Mesenteric fat pad (tissue), 1 donor: Measurements from ENCODE around the gene PATE2. TPM values are rescaled to one million over a fixed set of nuclear protein-coding genes. Genes with fewer than 3 reads are reported as not detected.

Experiments
- DNase-seq: peaks from one replicate; pipeline ENCODE4 v3.0.0-alpha.2; 2020; ENCODE audit warnings: low spot score
- long read RNA-seq: library from polyadenylated mRNA; unstranded; transcript quantifications from one replicate; pipeline ENCODE4 v2.0.0, GENCODE V29; 2020
- total RNA-seq: library from RNA; stranded (reverse); fragmentation: NEBNext Ultra II Directional; extraction: Animal tissue kit (Norgen Biotek cat#: 25700); gene quantifications from one replicate; pipeline ENCODE4 v1.2.1, GENCODE V29; 2021
- donor health status: DM: yes; HTN: yes; CAD: no.

Gene PATE2
- total RNA-seq: not detected
- long read RNA-seq: 0 reads

DNA sequence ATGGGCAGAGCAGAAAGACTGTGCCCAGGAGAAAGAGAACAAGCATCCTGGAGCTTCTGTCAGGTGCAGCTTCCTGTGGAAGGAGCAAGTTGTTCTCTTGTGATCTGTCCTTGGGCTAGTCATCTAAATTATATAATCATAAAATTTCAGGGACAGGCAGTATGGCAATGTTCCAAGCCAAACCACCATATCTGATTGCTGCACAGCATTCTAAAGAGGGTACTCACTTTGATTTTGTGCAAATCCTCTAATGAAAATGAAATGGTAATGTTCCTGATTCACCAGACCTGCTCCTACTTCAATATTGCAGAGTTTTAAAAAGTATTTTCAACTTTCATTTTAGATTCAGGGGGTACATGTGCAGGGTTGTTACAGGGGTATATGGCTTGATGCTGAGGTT lies at the start of gene PATE2:
Gene PATE2 (minus strand): TSS at position 101 of the 400 bp plus-strand sequence. CDS start 55 bp downstream, at position 46.
- no peak for DNase-seq

DNA sequence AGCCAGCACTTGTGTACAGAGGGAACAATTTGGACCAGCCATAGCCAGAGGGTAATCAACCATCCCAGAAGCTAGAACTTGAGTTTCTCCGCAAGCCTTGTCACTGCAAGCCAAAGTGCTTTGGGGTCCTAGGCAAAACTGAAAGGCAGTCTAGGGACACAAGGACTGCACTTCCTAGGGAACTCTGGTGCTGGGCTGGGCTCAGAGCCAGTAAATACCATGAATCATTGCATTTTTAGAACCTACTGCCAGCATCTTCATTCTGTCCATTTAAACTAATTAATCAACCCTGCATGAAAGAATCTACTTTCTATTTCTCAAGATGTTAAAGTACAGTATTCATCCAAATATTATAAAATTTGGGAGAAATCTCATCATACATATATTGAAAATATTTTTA lies 29.3 kb upstream of the PATE2 start:
- DNase-seq: no peak

- no peak for DNase-seq
Observed at GRCh38 chr11:125802387-125802786, 23.8 kb upstream of the PATE2 start.

DNA sequence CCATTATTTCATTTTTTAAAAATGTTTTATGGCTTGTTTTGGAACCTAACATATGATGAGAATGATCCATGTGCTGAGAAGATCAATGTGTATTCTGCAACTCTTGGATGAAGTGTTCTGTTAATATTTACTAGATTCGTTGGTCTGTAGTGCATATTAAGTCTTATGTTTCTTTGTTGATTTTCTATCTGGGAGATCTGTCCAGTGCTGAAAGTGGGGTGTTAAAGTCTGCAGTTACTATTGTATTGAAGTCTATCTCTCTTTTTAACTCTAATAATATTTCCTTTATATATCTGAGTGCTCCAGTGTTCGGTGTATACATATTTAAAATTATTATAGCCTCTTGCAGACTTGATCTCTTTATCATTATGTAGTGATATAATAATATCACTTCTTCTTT lies 21.2 kb upstream of the PATE2 start:
- no peak for DNase-seq

- DNase-seq: no peak
Observed at GRCh38 chr11:125797641-125798040, 19.0 kb upstream of the PATE2 start.

GRCh38 chr11:125790825-125791224 lies 12.2 kb upstream of the PATE2 start:
- DNase-seq: no peak

DNA sequence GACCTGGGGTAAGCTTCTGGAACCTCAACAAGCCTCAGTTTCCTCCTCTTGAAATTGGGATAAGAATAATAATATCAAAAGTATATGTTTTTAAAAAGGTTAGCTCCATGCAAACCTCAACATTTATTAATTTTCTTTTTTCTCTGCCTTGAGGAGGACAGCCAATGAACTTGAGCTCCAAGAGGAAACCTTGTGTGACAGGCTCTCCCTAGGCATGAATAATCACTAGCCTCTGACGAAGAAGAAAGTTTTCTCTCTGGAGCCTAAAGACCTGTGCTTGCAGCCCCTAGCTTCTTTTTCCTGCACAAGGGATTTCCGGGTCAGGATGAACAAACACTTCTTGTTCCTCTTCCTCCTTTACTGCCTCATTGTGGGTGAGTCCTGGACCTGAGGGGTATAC lies 9.2 kb upstream of the PATE2 start, which contains the start of gene PATE3:
Gene PATE3 (plus strand): TSS at position 301 of the 400 bp plus-strand sequence. CDS start 25 bp downstream, at position 326.
- no peak for DNase-seq

DNA sequence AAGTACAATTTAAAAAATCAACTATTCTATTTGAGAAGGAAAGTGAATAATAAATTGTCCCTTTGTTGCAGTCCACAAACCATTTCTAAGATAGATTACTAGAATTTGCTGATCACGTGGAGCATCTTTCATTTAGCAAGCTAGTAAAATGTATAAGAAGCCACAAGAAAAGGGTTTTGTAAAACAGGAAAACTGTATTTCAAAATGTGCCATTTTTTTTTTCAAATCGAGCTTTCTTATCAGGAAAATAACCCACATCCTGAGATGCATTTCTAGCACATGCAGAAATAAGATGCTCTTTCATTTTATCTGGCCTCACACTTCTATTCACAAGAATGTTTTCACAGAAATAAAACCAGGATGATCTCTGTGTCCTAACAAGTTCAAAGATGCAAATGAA lies 6.0 kb upstream of the PATE2 start:
- DNase-seq: no peak

- DNase-seq: no peak
Observed at GRCh38 chr11:125777309-125777708, 1.3 kb downstream of the PATE2 start.

DNA sequence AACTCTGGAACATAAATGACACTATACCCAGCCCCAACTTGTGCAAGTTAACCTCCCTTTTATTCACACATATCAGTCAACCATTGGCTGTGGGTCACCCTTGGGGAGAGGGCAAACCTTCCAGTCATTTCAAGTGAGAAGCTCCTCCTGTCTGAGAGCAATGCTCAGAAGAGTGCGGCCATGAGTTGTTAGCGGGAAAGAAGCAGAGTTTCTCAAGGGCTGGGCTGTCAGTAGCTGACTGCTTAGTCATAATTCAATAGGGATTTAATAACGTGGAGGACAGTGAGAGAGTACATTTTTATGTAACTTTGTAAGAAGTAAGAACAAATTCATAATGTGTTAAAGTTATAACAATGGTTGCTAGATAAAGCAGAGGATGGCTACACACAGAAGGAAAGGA lies 5.1 kb downstream of the PATE2 start:
- DNase-seq: no peak

DNA sequence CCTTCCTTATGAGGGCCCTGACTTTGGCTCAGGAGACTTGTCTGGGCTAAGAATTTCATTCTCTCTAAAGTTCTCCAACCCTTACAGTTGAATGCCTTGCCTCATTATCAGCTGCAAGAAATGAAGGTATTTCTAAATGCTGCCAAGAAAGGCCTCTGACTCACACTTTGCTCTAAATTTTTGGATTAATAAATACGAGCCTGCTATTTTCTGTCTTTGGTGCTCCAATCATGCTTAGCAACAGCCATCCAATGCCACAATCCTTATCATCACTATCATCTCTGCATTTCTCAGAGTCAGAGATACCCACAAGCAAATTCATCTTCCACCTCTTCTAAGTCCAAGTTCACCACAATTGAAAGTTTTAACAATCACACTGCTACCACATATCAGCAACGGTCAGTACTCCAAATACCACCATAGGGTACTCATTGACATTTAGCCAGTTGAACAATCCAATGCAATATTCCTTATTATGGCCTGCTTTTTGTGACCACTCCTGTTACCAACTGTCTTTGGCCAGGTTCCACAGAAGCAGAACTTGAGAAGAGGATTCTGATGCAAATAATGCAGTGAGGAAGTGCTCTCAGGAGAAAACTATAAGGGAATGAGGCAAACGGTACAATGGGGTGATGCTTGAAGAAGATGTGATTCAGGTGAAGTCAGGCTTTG lies 5.7 kb downstream of the PATE2 start:
- no peak for DNase-seq

DNA sequence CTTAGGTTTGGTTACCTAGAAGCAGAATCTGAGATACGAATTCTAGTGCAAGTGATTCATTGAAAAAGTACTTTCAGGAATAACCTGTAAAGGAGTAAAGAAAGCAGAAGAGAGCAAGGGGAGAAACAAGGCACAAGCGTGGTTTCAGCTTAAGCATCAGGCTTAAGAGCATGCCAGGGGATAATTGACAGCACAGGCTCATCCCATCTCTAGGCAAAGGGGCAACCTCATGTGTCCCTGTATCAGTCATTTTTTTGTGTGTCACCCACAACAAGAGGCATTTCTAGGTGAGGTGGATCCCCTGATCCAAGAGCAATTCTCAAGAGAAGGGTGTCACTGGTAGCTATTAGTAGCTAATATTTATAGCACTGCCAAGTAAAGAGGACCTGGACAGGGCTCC lies 8.0 kb downstream of the PATE2 start:
- no peak for DNase-seq

GRCh38 chr11:125768336-125769046 lies 10.1 kb downstream of the PATE2 start:
- DNase-seq: no peak

- no peak for DNase-seq
Observed at GRCh38 chr11:125766251-125766650, 12.4 kb downstream of the PATE2 start.

DNA sequence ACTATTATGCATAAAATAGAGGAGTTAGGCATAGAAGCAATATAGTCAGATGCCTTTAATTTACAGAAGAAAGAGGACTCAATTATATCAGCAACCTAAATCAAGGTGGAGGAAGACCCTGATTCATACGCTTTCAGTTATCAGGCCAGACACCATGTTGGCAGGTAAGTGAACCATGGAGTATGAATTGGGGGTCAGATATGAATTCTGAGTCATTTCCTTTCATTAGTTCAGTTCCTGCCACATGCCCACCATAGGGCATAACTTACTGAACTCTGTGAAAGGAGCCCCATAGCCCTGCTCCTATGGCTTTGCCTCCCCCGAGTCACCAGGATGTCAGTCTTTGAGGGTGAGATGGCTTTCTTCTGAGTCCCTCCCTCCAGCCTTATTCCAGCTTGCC lies 15.1 kb downstream of the PATE2 start:
- DNase-seq: no peak

- no peak for DNase-seq
Observed at GRCh38 chr11:125762445-125762844, 16.2 kb downstream of the PATE2 start.

- no peak for DNase-seq
Observed at GRCh38 chr11:125756050-125756449, 22.6 kb downstream of the PATE2 start.

DNA sequence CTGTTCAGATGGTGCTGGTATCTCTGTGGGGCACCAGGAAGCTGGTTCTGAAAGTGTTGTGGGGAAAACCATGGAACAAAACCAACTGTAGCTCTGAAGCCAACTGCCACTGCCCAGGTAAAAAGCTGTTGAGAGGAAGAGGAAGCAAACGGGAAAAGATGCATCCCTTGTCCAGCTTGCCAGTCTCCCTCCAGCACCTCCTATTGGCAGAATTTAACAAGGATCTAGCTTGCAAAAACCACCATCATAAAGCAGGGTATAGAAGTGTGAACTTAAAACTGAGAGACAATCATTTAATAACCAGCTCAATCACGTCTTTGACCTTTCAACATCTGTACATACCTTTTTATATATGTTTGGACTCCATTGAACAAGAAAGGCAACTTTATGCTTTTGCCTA lies 28.0 kb downstream of the PATE2 start:
- DNase-seq: no peak

DNA sequence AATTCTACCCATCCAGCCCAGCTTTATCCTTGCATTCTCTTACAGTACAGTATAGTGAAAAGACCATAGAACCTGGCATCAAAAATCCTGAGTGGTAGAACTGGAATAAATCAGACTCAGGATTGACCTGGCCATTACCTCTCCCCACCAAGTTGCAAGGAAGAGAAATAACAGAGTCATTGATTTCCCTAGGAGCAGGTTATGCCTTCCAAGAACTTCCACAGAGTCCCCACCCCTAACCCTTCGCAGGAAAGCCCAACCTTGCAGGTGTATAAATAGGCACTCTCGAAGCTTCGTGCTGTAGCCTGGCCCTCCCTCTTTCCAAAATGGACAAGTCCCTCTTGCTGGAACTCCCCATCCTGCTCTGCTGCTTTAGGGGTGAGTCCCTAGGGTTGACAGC lies 32.6 kb downstream of the PATE2 start, which contains the start of gene PATE1:
Gene PATE1 (plus strand): TSS at position 301 of the 400 bp plus-strand sequence. CDS start 26 bp downstream, at position 327.
- DNase-seq: no peak

GRCh38 chr11:125743681-125744080 lies 34.9 kb downstream of the PATE2 start:
- no peak for DNase-seq

- no peak for DNase-seq
Observed at GRCh38 chr11:125740617-125741016, 38.0 kb downstream of the PATE2 start.

GRCh38 chr11:125728969-125729368 lies 49.7 kb downstream of the PATE2 start:
- no peak for DNase-seq
